ENCODE results near the gene RCN2.

Gene RCN2

GRCh38 chr15:76986743-76987142 is 55.2 kb downstream of the RCN2 start:
- H3K9me3 ChIP-seq = no peaks in the 10 kb centered on the region
- H3K27me3 ChIP-seq = no peaks in the 10 kb centered on the region
- H3K27ac ChIP-seq = no peak overlapping the region
- H3K4me1 ChIP-seq = no peaks in the 10 kb centered on the region
- intact Hi-C loops (cut with DNase I; ENCODE audit: low total_unique reads) = no loop called here
- no peak overlapping the region for H3K4me3 ChIP-seq
- no peaks in the 10 kb centered on the region for H3K36me3 ChIP-seq
- TF ChIP-seq CTCF (IDR thresholded peaks at IDR 0.05) = no peak
- no peak for DNase-seq

- Histone ChIP-seq H3K4me1 (no peaks in the 10 kb centered on the region), H3K27me3 (no peaks in the 10 kb centered on the region), H3K4me3 (no peak overlapping the region), H3K27ac (no peak overlapping the region), H3K9me3 (no peaks in the 10 kb centered on the region), H3K36me3 (no peaks in the 10 kb centered on the region)
- TF ChIP-seq CTCF (IDR thresholded peaks at IDR 0.05) = no peak
- DNase-seq = no peak
- intact Hi-C loops (cut with DNase I; ENCODE audit: low total_unique reads) = no loop called here
Measured at GRCh38 chr15:76987276-76987675, 55.7 kb downstream of the RCN2 start.

- H3K4me1 ChIP-seq = no peaks in the 10 kb centered on the region
- intact Hi-C loops (cut with DNase I; ENCODE audit: low total_unique reads) = no loop called here
- H3K9me3 ChIP-seq = no peaks in the 10 kb centered on the region
- H3K36me3 ChIP-seq = no peaks in the 10 kb centered on the region
- peak; percentile 69 to 77 for DNase-seq
- H3K27ac ChIP-seq = no peak overlapping the region
- no peaks in the 10 kb centered on the region for H3K27me3 ChIP-seq
- TF ChIP-seq CTCF (IDR thresholded peaks at IDR 0.05) = no peak
- H3K4me3 ChIP-seq = no peak overlapping the region
Measured at GRCh38 chr15:76987896-76988860, 56.6 kb downstream of the RCN2 start.

- Histone ChIP-seq H3K27me3 (no peaks in the 10 kb centered on the region), H3K4me3 (no peak overlapping the region), H3K9me3 (no peaks in the 10 kb centered on the region), H3K4me1 (no peaks in the 10 kb centered on the region), H3K27ac (no peak overlapping the region), H3K36me3 (no peaks in the 10 kb centered on the region)
- intact Hi-C loops (cut with DNase I; ENCODE audit: low total_unique reads) = no loop called here
- peak in 1 of 2 donors; percentile 63 for DNase-seq
- no peak for TF ChIP-seq CTCF (IDR thresholded peaks at IDR 0.05)
Measured at GRCh38 chr15:76988867-76989780, 57.6 kb downstream of the RCN2 start.

GRCh38 chr15:76991048-76991447 is 59.5 kb downstream of the RCN2 start:
- no peak for TF ChIP-seq CTCF (IDR thresholded peaks at IDR 0.05)
- intact Hi-C loops (cut with DNase I; ENCODE audit: low total_unique reads) = no loop called here
- peak in 1 of 2 donors; percentile 68 for DNase-seq
- H3K27ac ChIP-seq = no peak overlapping the region
- no peaks in the 10 kb centered on the region for H3K36me3 ChIP-seq
- no peak overlapping the region for H3K4me3 ChIP-seq
- H3K4me1 ChIP-seq = peaks cover 0 to 15% (median 10%) of the 10 kb centered on the region in 4 donors
- H3K9me3 ChIP-seq = no peaks in the 10 kb centered on the region
- no peaks in the 10 kb centered on the region for H3K27me3 ChIP-seq

Data from tibial artery (tissue), 4 donors.